ENCODE measurements around the gene MRPS16.
"Not testable (repeated sequence)": the region's sequence is repeated elsewhere in the genome, so short reads cannot be mapped to it uniquely, and the experiment has no call there.

MRPS16 gene

GRCh38 chr10:73252445-73253224 lies at the start of gene MRPS16:
Gene MRPS16, minus strand, starts transcription at chr10:73252644. Its CDS starts 162 bp downstream, at chr10:73252482.
- peak; percentile 74 to 91 for DNase-seq

- no peak for DNase-seq
Measured at GRCh38 chr10:73296946-73297345, 44.5 kb upstream of the MRPS16 start.

GRCh38 chr10:73293461-73293860 lies 41.0 kb upstream of the MRPS16 start:
- no peak for DNase-seq

- DNase-seq, result no peak
Measured at GRCh38 chr10:73289958-73290357, 37.5 kb upstream of the MRPS16 start.

- DNase-seq, result no peak
Measured at GRCh38 chr10:73287441-73287840, 35.0 kb upstream of the MRPS16 start.

GRCh38 chr10:73281097-73281496 lies 28.7 kb upstream of the MRPS16 start:
- DNase-seq, result no peak

- DNase-seq, result no peak
Measured at GRCh38 chr10:73264423-73264822, 12.0 kb upstream of the MRPS16 start.

GRCh38 chr10:73263693-73264347 lies 11.4 kb upstream of the MRPS16 start:
- no peak for DNase-seq

GRCh38 chr10:73262880-73263555 lies 10.6 kb upstream of the MRPS16 start:
- DNase-seq, result no peak

- no peak for DNase-seq
Measured at GRCh38 chr10:73262105-73262730, 9.8 kb upstream of the MRPS16 start.

GRCh38 chr10:73261362-73261995 lies 9.0 kb upstream of the MRPS16 start:
- no peak for DNase-seq

GRCh38 chr10:73258612-73259011 lies 6.2 kb upstream of the MRPS16 start:
- not testable (repeated sequence) for DNase-seq

- no peak for DNase-seq
Measured at GRCh38 chr10:73253225-73253555, 746 bp upstream of the MRPS16 start.

- no peak for DNase-seq
Measured at GRCh38 chr10:73251683-73252444, 580 bp downstream of the MRPS16 start.

GRCh38 chr10:73248259-73248724 lies 4.2 kb downstream of the MRPS16 start:
- DNase-seq, result no peak

GRCh38 chr10:73247509-73248258 lies 4.8 kb downstream of the MRPS16 start:
- no peak for DNase-seq

- peak; percentile 74 to 93 for DNase-seq
Measured at GRCh38 chr10:73246646-73247508, 5.6 kb downstream of the MRPS16 start, which contains the start of gene DNAJC9. Gene DNAJC9, minus strand, starts transcription at chr10:73247255. Its CDS starts 66 bp downstream, at chr10:73247189.

GRCh38 chr10:73246322-73246645 lies 6.2 kb downstream of the MRPS16 start:
- DNase-seq, result no peak

- no peak for DNase-seq
Measured at GRCh38 chr10:73244866-73245477, 7.5 kb downstream of the MRPS16 start.

GRCh38 chr10:73239908-73240307 lies 12.5 kb downstream of the MRPS16 start:
- DNase-seq, result no peak
